BE2C (cell line): Measurements from ENCODE around the gene COL20A1.
"Not testable (repeated sequence)": the region's sequence is repeated elsewhere in the genome, so short reads cannot be mapped to it uniquely, and the experiment has no call there.

Experiments used
- DNase-seq: peaks from one replicate; pipeline ENCODE4 v3.0.0-alpha.2; 2020
- H3K27me3 ChIP-seq: fragments of 250-450 bp; sonication (Bioruptor Pico); 2 replicates; pipeline ENCODE4 v1.5.1; 2020; ENCODE audit warnings: mild to moderate bottlenecking
- H3K36me3 ChIP-seq: fragments of 250-450 bp; sonication (Bioruptor Pico); 2 replicates; pipeline ENCODE4 v1.5.1; 2020; ENCODE audit warnings: mild to moderate bottlenecking
- H3K4me1 ChIP-seq: fragments of 250-450 bp; sonication (Bioruptor Pico); 2 replicates; pipeline ENCODE4 v1.5.1; 2020
- H3K4me3 ChIP-seq: 2 replicates; pipeline ENCODE4 v1.5.1; 2011; ENCODE audit warnings: low read depth, low read length
- H3K9me3 ChIP-seq: fragments of 250-450 bp; sonication (Bioruptor Pico); 2 replicates; pipeline ENCODE4 v1.5.1; 2020
- CTCF ChIP-seq: IDR thresholded peaks from 2 replicates; pipeline ENCODE4 v1.5.1; 2012; ENCODE audit warnings: mild to moderate bottlenecking, low read depth, low read length

Gene COL20A1

GRCh38 chr20:63305393-63305792 lies 12.4 kb downstream of the COL20A1 start:
- DNase-seq: no peak
- H3K36me3 ChIP-seq: no peaks in the 10 kb centered on the region
- no peak for TF ChIP-seq CTCF
- no peaks in the 10 kb centered on the region for H3K4me1 ChIP-seq
- no peak overlapping the region for H3K4me3 ChIP-seq
- peaks cover 21% of the 10 kb centered on the region for H3K27me3 ChIP-seq
- no peaks in the 10 kb centered on the region for H3K9me3 ChIP-seq

- not testable (repeated sequence) for H3K36me3 ChIP-seq, H3K4me3 ChIP-seq, DNase-seq, H3K9me3 ChIP-seq, H3K4me1 ChIP-seq
- H3K27me3 ChIP-seq: peaks cover 14% of the 10 kb centered on the region
Measured at GRCh38 chr20:63305933-63306672, 13.1 kb downstream of the COL20A1 start.

- H3K9me3 ChIP-seq: no peaks in the 10 kb centered on the region
- H3K36me3 ChIP-seq: no peaks in the 10 kb centered on the region
- no peak for TF ChIP-seq CTCF
- H3K4me3 ChIP-seq: no peak overlapping the region
- no peak for DNase-seq
- H3K4me1 ChIP-seq: no peaks in the 10 kb centered on the region
- peaks cover 13% of the 10 kb centered on the region for H3K27me3 ChIP-seq
Measured at GRCh38 chr20:63306673-63307537, 13.9 kb downstream of the COL20A1 start.

- DNase-seq: no peak
- Histone ChIP-seq H3K4me3 (no peak overlapping the region), H3K27me3 (peaks cover 9% of the 10 kb centered on the region), H3K9me3 (no peaks in the 10 kb centered on the region), H3K4me1 (no peaks in the 10 kb centered on the region), H3K36me3 (no peaks in the 10 kb centered on the region)
- no peak for TF ChIP-seq CTCF
Measured at GRCh38 chr20:63307538-63308217, 14.7 kb downstream of the COL20A1 start.

- no peaks in the 10 kb centered on the region for H3K4me1 ChIP-seq
- H3K27me3 ChIP-seq: peaks cover 9% of the 10 kb centered on the region
- H3K36me3 ChIP-seq: no peaks in the 10 kb centered on the region
- no peak overlapping the region for H3K4me3 ChIP-seq
- TF ChIP-seq CTCF: no peak
- no peak for DNase-seq
- no peaks in the 10 kb centered on the region for H3K9me3 ChIP-seq
Measured at GRCh38 chr20:63308218-63308911, 15.4 kb downstream of the COL20A1 start.
